Measurements from ENCODE around the gene SIAH1.
"Not testable (repeated sequence)": the region's sequence is repeated elsewhere in the genome, so short reads cannot be mapped to it uniquely, and the experiment has no call there.

SIAH1 gene, protein sequence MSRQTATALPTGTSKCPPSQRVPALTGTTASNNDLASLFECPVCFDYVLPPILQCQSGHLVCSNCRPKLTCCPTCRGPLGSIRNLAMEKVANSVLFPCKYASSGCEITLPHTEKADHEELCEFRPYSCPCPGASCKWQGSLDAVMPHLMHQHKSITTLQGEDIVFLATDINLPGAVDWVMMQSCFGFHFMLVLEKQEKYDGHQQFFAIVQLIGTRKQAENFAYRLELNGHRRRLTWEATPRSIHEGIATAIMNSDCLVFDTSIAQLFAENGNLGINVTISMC

DNA sequence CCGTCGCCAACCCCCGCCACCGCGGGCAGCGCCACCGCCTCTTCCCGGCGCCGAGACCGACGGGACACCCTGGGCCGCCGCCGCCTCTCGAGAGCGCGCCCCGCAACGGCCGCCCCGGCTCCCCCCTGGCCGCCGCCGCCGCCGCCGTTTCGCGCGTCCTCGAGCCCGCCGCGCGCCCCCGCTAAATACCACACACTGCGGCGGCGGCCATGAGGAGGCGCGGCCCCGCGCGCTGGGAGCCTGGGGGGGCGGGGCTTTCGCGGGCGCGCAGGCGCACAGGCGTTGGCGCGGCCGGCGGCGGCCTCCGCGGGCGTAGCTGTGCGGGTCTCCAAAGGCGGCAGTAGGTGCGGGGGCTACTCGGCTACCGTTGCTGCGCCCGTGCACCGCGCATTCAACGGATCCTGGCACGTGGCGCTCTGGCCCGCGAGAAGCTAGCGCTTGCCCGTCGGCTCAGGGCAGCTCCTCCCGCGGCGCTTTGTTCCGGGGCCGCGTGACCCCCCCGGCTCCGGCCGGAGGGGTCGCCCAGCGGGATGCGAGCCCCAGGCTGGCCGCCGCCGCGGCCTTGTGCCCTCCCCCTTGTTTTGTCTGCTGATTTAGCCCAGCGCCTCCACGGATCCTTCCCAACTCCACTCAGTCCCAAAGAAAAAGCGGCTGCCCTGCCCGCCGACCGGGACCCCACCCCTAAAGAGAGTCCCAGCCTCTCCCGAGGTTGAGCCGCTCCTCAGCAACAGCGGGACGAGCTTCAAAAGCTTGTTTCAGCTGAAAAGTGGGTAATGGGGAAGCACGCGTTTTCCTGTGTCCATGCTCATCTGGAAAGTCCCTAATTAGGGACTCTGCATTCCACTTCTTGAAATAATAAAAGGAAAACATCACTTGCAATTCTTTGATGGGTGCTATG lies at the start of gene SIAH1:
Gene SIAH1 (minus strand): TSS at position 161 of the 898 bp plus-strand sequence. CDS start 22,985 bp downstream, outside the sequence.
- Mint-ChIP-seq H3K4me1 (peaks cover 21 to 28% of the 10 kb centered on the region in 2 donors), H3K27ac (peak within 1 kb of the TSS; percentile 97), H3K27me3 (no peaks in the 10 kb centered on the region), H3K9me3 (no peaks in the 10 kb centered on the region), H3K4me3 (peak within 1 kb of the TSS; percentile 92 to 93), H3K36me3 (peaks cover 1 to 13% of the 10 kb centered on the region in 2 donors)
- peak; percentile 82 for DNase-seq
- peak; percentile 77 to 85 for ATAC-seq (replicated peaks)

DNA sequence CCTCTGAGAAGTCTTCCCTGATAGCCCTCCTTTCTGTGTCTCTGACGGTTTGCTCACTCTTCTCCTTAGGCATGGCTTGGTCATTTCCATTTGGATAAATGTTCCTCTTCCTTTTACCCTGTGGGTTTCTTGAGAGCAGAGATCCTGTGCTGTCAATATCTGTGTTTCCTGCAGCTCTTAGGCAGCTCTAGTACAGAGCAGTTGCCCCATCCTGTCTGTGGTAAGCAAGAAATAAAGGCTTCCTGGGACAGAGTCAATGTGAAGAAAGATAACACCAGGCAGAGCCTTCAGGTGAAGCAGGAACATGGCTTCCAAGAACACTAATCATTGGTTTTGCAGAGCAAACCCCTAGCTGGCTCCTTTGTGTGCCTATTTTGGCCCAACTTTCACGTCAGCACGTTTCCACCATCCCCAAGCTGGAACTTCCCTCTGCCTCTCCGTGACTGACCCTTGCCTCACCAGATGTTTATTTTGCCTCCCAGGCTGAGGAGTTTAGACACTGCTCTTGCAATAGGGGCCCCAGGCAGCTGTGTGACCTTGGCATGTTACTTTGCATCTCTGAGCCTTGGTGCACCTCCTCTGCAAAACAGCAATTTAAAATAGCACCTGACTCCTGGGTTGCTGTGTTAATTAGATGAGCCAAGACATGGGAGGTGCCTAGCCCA lies 49.6 kb upstream of the SIAH1 start:
- no peaks in the 10 kb centered on the region for H3K9me3 Mint-ChIP-seq
- no peaks in the 10 kb centered on the region for H3K36me3 Mint-ChIP-seq
- peak overlapping the region; percentile 2 to 4 for H3K4me3 Mint-ChIP-seq
- peak overlapping the region; percentile 80 for H3K27ac Mint-ChIP-seq
- H3K27me3 Mint-ChIP-seq: no peaks in the 10 kb centered on the region
- ATAC-seq (replicated peaks): peak; percentile 44 to 46
- H3K4me1 Mint-ChIP-seq: peaks cover 31 to 60% of the 10 kb centered on the region in 2 donors
- DNase-seq: peak; percentile 21

DNA sequence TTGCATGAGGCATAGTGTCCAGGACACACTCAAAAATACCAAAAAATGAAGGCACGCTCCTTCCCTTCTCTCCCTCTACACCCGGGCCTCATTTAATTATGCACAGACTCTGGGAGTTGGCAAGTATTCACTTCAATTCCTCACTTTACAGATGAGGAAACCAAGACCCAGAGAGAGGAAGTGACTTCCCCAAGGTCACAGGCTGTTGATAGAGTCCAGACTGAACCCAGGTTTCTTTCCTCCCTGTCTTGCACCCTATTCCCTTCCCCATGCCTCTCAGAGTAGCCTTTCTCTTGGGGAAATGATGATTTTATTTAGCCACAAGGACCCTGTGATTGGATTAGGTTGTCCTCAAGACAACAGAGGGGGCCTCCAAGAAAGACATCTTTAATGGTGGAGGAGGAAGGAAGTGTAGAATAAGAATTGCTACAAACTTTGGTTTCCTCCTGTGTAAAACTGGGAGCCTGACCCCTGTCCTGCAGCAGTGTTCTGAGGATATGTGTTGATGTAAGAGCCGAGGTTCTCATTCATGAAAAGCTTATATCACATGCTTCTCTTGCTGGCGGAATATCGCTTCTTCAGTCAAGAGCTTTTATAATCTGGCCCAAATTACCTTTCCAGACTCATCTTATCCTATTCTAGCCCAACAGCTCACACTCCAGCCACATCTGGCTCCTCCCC lies 48.8 kb upstream of the SIAH1 start:
- Mint-ChIP-seq H3K27ac (peak overlapping the region; percentile 88), H3K36me3 (no peaks in the 10 kb centered on the region), H3K4me1 (peaks cover 34 to 68% of the 10 kb centered on the region in 2 donors), H3K27me3 (no peaks in the 10 kb centered on the region), H3K4me3 (no peak overlapping the region), H3K9me3 (no peaks in the 10 kb centered on the region)
- DNase-seq: no peak
- no peak for ATAC-seq (replicated peaks)

DNA sequence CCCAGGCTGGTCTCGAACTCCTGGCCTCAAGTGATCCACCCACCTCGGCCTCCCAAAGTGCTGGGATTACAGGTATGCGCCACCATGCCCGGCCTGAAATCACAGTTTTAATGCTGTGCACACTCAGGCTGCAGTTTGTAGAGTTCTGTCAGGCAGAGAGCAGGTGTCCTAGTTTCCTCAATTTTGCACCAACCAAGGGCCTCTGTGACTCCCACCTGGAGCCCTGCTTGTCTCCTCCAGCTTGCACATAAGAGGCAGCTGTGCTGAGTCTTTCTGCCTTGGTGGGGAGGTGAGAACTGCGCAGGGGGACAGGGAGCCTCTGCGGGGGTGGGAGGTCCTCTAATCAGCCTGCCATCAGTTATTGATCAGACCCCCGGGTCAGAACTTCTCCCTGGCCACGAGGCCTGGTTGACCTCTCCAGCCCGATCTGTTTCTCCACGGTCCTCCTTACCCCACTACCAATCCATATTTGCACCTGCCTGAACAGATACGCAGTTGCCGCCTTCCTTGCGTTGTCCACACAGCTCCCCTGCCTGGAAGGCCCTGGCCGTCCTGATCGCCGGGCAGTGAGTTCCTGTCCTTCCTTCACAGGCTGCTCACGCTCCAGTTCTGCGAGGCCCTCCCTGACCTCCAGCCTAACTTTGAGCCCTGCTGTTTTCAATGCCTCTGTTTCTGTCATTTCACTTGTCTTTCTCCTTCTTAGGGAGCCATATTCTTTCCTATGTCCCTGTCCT lies 48.1 kb upstream of the SIAH1 start:
- Mint-ChIP-seq H3K9me3 (no peaks in the 10 kb centered on the region), H3K27me3 (no peaks in the 10 kb centered on the region), H3K4me1 (peaks cover 40 to 75% of the 10 kb centered on the region in 2 donors), H3K4me3 (peak overlapping the region in 1 of 2 donors; percentile 20), H3K36me3 (peaks cover 0 to 3% of the 10 kb centered on the region in 2 donors), H3K27ac (peak overlapping the region; percentile 88)
- no peak for ATAC-seq (replicated peaks)
- no peak for DNase-seq

DNA sequence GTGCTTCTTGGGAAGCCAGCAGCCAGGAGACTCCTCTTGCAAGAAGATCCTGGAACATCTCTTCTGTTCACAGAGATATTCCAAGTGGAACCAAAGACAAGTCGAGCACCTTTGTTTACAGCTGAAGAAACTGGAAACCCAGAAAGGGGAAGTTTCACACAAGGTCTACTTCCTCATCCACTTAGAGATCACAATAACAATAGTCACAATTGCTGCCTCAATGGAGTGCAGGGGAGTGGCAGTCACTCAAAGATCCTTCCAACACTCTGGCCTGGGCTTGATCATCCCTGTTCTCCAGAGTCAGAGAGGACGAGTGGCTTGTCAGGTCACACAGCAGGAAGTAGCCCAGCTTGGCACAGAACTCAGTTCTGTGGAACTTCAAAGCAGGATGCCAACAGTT lies 46.9 kb upstream of the SIAH1 start:
- Mint-ChIP-seq H3K4me3 (peak overlapping the region; percentile 61 to 69), H3K4me1 (peaks cover 48 to 83% of the 10 kb centered on the region in 2 donors), H3K27me3 (no peaks in the 10 kb centered on the region), H3K27ac (peak overlapping the region; percentile 97), H3K9me3 (no peaks in the 10 kb centered on the region), H3K36me3 (peaks cover 0 to 3% of the 10 kb centered on the region in 2 donors)
- peak; percentile 23 for DNase-seq
- peak; percentile 83 to 84 for ATAC-seq (replicated peaks)

DNA sequence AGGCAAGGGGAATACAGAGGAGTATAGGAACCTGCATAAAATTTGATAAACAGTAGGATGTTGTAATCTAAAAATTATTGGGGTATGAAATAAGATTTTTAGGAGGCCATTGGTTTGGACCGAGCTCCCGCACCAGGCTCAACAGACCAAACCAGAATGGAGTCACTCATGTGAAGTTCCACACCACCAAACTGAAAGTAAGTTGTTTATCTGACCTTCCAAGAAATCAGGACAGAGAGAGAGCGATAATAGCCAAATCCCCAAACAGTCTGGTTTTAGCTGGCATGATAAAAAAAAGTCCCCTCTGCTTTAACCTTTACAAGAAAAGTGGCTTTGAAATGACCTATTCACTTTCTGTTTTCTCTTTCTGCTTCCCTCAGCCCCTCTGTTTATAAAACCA lies 45.7 kb upstream of the SIAH1 start:
- H3K36me3 Mint-ChIP-seq: peaks cover 0 to 3% of the 10 kb centered on the region in 2 donors
- H3K27ac Mint-ChIP-seq: peak overlapping the region; percentile 94
- peaks cover 58 to 90% of the 10 kb centered on the region in 2 donors for H3K4me1 Mint-ChIP-seq
- DNase-seq: peak; percentile 23
- H3K9me3 Mint-ChIP-seq: no peaks in the 10 kb centered on the region
- H3K27me3 Mint-ChIP-seq: no peaks in the 10 kb centered on the region
- peak overlapping the region; percentile 27 to 72 for H3K4me3 Mint-ChIP-seq
- peak; percentile 69 to 73 for ATAC-seq (replicated peaks)

DNA sequence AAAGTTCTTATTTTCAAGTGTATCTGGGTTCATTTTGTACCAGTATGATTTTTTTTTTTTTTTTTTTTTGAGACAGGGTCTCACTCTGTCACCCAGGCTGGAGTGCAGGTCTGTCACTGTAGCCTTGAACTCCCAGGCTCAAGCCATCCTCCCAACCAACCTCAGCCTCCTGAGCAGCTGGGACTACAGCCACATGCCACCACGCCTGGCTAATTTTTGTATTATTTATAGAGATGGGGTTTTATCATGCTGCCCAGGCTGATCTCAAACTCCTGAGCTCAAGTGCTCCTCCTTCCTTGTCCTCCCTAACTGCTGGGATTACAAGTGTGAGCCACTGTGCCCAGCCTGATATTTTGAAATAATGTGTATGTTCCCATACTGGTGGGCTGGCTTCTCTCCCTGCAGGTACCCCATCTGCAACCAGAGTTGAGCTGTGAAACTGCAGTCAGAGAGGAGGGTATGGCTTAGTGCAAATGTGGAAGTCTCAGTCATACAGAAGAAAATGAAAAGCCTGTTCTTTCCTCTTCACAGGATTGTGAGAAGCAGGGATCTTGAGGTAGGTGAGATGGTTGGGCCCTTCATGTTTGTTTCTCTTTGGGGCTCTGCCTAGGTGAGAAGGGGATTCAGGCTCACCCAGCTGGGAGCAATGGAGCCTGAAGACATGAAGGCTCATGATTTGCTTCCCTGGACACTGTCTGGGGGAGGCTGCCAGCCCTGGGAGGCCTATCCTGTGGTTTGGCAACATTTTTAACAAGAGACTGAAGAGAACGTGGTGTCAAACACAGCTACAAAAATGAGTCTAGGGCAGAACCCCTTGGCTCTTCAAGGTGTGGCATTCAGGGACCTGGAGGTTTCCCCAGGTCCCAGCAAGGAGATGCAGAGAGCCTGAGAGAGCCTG lies 41.3 kb upstream of the SIAH1 start:
- ATAC-seq (replicated peaks) (peak; percentile 57 to 63), DNase-seq (peak; percentile 4)
- Mint-ChIP-seq H3K36me3 (peaks cover 0 to 3% of the 10 kb centered on the region in 2 donors), H3K4me3 (peak overlapping the region; percentile 40 to 41), H3K4me1 (peaks cover 34 to 53% of the 10 kb centered on the region in 2 donors), H3K9me3 (no peaks in the 10 kb centered on the region), H3K27ac (peak overlapping the region; percentile 92), H3K27me3 (no peaks in the 10 kb centered on the region)

DNA sequence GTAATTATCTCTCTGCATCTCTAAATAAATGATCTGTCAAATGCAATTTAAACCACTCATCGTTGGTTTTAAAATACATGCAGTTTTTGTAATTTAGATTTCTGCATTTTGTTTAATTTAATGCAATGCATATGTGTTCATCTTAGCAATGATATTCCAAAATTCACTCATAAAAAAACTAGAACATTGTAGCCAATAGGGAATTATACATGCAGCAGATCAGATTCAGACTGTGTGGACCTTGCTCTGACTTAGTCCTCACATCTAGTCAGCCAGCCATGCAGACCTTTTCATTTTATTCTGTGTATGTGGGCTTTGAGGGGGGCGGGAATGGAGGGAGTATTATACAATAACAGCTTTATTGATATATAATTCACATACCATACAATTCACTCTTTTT lies 37.3 kb upstream of the SIAH1 start:
- ATAC-seq (replicated peaks): no peak
- Mint-ChIP-seq H3K27me3 (no peaks in the 10 kb centered on the region), H3K9me3 (no peaks in the 10 kb centered on the region), H3K4me1 (peaks cover 20 to 23% of the 10 kb centered on the region in 2 donors), H3K27ac (no peak overlapping the region), H3K36me3 (no peaks in the 10 kb centered on the region), H3K4me3 (no peak overlapping the region)
- DNase-seq: no peak

DNA sequence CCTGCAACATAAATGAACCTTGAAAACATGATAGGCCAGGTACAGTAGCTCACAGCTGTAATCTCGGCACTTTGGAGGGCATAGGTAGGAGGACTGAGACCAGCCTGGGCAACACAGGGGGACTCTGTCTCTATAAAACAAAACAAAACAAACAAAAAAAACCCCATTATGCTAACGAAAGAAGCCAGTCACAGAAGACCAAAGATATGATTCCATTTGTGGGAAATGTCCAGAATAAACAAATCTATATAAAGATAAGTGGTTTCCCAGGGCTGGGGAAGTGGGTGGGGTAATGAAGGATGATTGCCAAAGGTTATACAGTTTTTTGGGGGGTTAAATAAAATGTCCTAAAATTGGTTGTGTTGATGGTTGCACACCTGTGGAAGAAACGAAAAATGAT lies 36.5 kb upstream of the SIAH1 start:
- Mint-ChIP-seq H3K4me3 (no peak overlapping the region), H3K27ac (peak overlapping the region; percentile 56), H3K36me3 (no peaks in the 10 kb centered on the region)

DNA sequence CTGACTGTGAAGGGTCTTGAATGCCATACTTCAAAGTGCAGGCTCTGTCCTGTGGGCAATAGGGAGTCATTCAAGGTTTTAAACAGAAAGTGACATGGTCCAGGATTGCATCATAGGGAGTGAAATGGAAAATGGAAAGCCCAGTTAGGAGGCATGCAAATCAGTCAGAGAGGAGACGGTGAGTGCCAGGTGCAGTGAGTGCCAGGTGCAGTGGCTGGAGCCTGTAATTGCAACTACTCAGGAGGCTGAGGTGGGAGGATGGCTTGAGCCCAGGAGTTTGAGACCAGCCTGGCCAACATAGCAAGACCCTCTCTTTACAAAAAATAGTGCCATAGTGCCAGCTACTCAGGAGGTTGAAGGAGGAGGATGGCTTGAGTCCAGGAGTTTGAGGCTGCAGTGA lies 35.2 kb upstream of the SIAH1 start:
- no peak overlapping the region for H3K27ac Mint-ChIP-seq
- no peaks in the 10 kb centered on the region for H3K36me3 Mint-ChIP-seq
- peaks cover 2 to 4% of the 10 kb centered on the region in 2 donors for H3K4me1 Mint-ChIP-seq
- ATAC-seq (replicated peaks): peak; percentile 48 to 50
- H3K4me3 Mint-ChIP-seq: no peak overlapping the region
- DNase-seq: no peak
- no peaks in the 10 kb centered on the region for H3K9me3 Mint-ChIP-seq
- no peaks in the 10 kb centered on the region for H3K27me3 Mint-ChIP-seq

More for the DNA sequence above, 36.5 kb upstream of the SIAH1 start:
- DNase-seq: no peak
- Mint-ChIP-seq H3K4me1 (peaks cover 13 to 15% of the 10 kb centered on the region in 2 donors), H3K27me3 (no peaks in the 10 kb centered on the region), H3K9me3 (no peaks in the 10 kb centered on the region)
- no peak for ATAC-seq (replicated peaks)

DNA sequence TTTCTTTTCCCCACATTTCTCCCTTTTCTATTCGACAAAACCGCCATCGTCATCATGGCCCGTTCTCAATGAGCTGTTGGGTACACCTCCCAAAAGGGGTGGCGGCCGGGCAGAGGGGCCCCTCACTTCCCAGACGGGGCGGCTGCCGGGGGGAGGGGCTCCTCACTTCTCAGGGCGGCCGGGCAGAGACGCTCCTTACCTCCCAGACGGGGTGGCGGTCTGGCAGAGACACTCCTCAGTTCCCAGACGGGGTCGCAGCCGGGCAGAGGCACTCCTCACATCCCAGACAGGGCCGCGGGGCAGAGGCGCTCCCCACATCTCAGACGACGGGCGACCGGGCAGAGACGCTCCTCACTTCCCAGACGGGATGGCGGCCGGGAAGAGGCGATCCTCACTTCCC lies 31.4 kb upstream of the SIAH1 start:
- not testable (repeated sequence) for H3K27me3 Mint-ChIP-seq; H3K27ac Mint-ChIP-seq; ATAC-seq (replicated peaks)

DNA sequence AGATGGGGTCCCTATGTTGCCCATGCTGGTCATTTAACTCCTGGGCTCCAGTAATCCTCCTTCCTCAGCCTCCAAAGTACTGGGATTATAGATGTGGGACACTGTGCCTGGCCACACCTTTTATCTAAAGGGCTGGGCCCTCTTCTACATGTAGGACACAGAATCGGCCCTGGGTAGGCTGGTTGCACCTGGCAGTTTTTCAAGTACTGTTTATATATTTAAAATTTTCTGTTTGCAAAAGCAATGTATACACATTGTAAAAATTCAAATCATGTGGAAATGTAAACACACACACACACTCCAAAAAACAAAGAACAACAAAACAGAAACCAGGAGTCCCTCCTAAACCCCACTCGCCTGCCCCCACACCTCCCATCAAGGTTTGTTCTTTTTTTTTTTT lies 28.1 kb upstream of the SIAH1 start:
- Mint-ChIP-seq H3K27me3 (no peaks in the 10 kb centered on the region), H3K27ac (no peak overlapping the region), H3K4me3 (no peak overlapping the region), H3K36me3 (no peaks in the 10 kb centered on the region), H3K4me1 (peaks cover 2 to 4% of the 10 kb centered on the region in 2 donors), H3K9me3 (no peaks in the 10 kb centered on the region)
- ATAC-seq (replicated peaks): no peak
- no peak for DNase-seq

More for the DNA sequence above, 31.4 kb upstream of the SIAH1 start:
- not testable (repeated sequence) for H3K36me3 Mint-ChIP-seq, DNase-seq, H3K9me3 Mint-ChIP-seq, H3K4me1 Mint-ChIP-seq, H3K4me3 Mint-ChIP-seq

Measured in stimulated activated naive B cell treated with anti-CD40 and anti-IgM and Interleukin-4, amounts not matched to agents 10 μg/mL and 1 μg/mL and 100 μg/mL, for 72 hours (primary cell).